Glutamatergic neuron (in vitro differentiated cells): ENCODE results near the gene RSL24D1. TPM values are rescaled to one million over a fixed set of nuclear protein-coding genes. Genes with fewer than 3 reads are reported as not detected.

Experiments
- DNase-seq: peaks from one replicate; pipeline ENCODE4 v3.0.0; 2022
- H3K27ac Mint-ChIP-seq: one replicate; pipeline ENCODE4 v1.8.0; 2020; ENCODE audit warnings: mild to moderate bottlenecking, mixed read lengths, inconsistent platforms; ENCODE audit not compliant: unreplicated experiment
- H3K27me3 Mint-ChIP-seq: one replicate; pipeline ENCODE4 v1.8.0; 2020; ENCODE audit warnings: mild to moderate bottlenecking, moderate library complexity, mixed read lengths, inconsistent platforms; ENCODE audit not compliant: unreplicated experiment
- H3K36me3 Mint-ChIP-seq: one replicate; pipeline ENCODE4 v1.8.0; 2020; ENCODE audit warnings: mild to moderate bottlenecking, mixed read lengths, inconsistent platforms; ENCODE audit not compliant: unreplicated experiment
- H3K4me1 Mint-ChIP-seq: one replicate; pipeline ENCODE4 v1.8.0; 2020; ENCODE audit warnings: mild to moderate bottlenecking, low read depth, mixed read lengths, inconsistent platforms; ENCODE audit not compliant: unreplicated experiment
- H3K4me3 Mint-ChIP-seq: one replicate; pipeline ENCODE4 v1.8.0; 2020; ENCODE audit warnings: mild to moderate bottlenecking, mixed read lengths, inconsistent platforms; ENCODE audit not compliant: unreplicated experiment
- H3K9me3 Mint-ChIP-seq: one replicate; pipeline ENCODE4 v1.8.0; 2020; ENCODE audit warnings: mild to moderate bottlenecking, moderate library complexity, mixed read lengths, inconsistent platforms; ENCODE audit not compliant: unreplicated experiment
- total RNA-seq: library from RNA; stranded (reverse); fragmentation: NEBNext Ultra II Directional; extraction: Animal tissue kit (Norgen Biotek cat#: 25700); gene quantifications from one replicate; pipeline ENCODE4 v1.2.1, GENCODE V29; 2021; ENCODE audit not compliant: unreplicated experiment
- TF ChIP-seq, protein P1 (sequence below): fragments of 200-600 bp; sonication (generic); IDR thresholded peaks from one replicate; pipeline ENCODE4 v1.5.0; 2021; ENCODE audit not compliant: partially characterized antibody, unreplicated experiment

Gene RSL24D1
- total RNA-seq, 1 donor from 2014 or later, result 77.4 TPM

DNA sequence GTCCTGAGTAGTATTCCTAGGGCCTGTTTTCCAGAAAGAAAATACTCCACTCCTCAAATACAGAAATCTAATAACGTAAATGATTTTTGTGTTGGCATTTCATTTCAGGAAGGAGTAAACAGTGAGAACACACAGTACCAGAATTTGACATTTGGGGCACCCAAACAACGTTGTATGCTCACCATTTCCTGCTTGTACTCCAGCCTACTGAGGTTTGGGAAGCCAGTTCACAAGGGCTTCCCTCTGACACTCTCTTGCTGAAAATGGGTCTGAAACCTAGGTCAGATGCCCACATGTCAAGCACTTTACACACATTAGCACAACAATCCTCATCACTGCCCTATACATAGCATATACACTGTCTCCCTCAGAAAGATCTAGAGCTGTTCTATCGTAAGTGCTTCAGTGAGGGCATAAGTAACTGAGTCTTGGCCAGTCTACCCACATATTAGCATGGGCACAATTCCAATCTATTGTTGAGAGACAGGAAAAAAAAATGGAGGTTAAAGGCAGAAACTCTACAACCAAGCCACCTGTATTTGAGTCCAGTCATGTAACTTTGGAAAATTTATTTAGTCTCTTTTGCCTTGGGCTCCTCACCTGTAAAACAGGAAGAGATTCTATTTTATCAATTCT lies 43.5 kb upstream of the RSL24D1 start:
- H3K27ac Mint-ChIP-seq, result no peak overlapping the region
- DNase-seq, result no peak
- no peak overlapping the region for H3K4me3 Mint-ChIP-seq
- TF ChIP-seq, protein P1, sequence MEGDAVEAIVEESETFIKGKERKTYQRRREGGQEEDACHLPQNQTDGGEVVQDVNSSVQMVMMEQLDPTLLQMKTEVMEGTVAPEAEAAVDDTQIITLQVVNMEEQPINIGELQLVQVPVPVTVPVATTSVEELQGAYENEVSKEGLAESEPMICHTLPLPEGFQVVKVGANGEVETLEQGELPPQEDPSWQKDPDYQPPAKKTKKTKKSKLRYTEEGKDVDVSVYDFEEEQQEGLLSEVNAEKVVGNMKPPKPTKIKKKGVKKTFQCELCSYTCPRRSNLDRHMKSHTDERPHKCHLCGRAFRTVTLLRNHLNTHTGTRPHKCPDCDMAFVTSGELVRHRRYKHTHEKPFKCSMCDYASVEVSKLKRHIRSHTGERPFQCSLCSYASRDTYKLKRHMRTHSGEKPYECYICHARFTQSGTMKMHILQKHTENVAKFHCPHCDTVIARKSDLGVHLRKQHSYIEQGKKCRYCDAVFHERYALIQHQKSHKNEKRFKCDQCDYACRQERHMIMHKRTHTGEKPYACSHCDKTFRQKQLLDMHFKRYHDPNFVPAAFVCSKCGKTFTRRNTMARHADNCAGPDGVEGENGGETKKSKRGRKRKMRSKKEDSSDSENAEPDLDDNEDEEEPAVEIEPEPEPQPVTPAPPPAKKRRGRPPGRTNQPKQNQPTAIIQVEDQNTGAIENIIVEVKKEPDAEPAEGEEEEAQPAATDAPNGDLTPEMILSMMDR, result no peak
- no peaks in the 10 kb centered on the region for H3K36me3 Mint-ChIP-seq
- no peaks in the 10 kb centered on the region for H3K27me3 Mint-ChIP-seq
- no peaks in the 10 kb centered on the region for H3K9me3 Mint-ChIP-seq
- no peaks in the 10 kb centered on the region for H3K4me1 Mint-ChIP-seq

DNA sequence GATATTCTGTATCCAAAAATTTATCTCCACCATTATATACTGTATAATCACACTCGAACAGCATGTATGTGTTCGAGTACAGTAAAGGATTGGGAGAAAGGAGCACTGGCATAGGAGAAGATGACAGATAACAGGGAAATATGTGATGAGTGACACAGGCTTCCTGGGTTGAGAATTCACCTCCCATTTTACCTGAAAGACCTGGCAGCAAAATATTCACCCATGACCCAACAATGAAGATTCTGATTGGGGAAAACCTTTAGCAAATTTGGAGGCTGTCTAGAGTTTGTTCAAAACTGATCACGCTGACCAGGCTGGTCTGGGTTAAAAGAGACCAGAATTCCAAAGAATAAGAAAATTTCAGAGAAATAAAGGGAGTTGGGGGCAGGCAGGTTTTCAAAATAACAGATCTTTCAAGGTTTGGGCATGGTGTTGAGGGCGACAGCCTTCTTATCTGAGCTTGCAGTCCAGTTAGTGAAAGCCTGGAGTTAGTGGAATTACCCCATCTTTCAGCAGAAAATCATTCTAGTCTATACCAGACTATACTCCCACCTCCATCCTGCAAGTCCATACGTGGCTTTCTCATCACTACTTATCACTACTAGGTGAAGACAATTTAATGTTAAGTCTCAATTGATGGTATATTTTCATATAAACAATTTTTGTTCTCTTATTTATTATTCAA lies 42.8 kb upstream of the RSL24D1 start:
- TF ChIP-seq, protein P1, result no peak
- Mint-ChIP-seq H3K27ac (no peak overlapping the region), H3K27me3 (no peaks in the 10 kb centered on the region), H3K4me1 (no peaks in the 10 kb centered on the region), H3K4me3 (no peak overlapping the region), H3K9me3 (no peaks in the 10 kb centered on the region), H3K36me3 (no peaks in the 10 kb centered on the region)
- no peak for DNase-seq

DNA sequence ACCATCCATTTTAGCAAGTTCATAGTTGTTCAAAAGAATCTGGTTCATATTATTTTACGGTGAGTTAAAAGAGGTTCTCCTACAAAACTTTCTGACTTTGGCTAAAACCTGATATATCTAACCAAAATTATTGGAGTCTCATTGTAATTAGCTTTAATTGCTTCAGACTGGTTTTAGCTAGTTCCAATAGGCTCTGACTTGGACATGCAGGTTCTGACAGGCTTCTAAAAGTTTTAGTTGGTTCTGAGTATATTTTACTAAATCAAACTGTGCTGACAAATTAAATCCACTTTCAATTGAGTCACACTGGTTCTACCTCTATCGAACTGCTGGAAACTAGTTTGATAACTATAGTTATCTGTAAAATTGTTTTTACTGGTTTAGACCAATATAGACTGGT lies 42.1 kb upstream of the RSL24D1 start:
- DNase-seq, result no peak
- Mint-ChIP-seq H3K27me3 (no peaks in the 10 kb centered on the region), H3K9me3 (no peaks in the 10 kb centered on the region), H3K4me1 (no peaks in the 10 kb centered on the region), H3K36me3 (no peaks in the 10 kb centered on the region), H3K4me3 (no peak overlapping the region), H3K27ac (no peak overlapping the region)
- TF ChIP-seq, protein P1, result no peak

- H3K27ac Mint-ChIP-seq, result no peak overlapping the region
- TF ChIP-seq, protein P1, result no peak
- H3K36me3 Mint-ChIP-seq, result no peaks in the 10 kb centered on the region
- H3K4me1 Mint-ChIP-seq, result no peaks in the 10 kb centered on the region
- H3K27me3 Mint-ChIP-seq, result no peaks in the 10 kb centered on the region
- DNase-seq, result no peak
- H3K9me3 Mint-ChIP-seq, result no peaks in the 10 kb centered on the region
- H3K4me3 Mint-ChIP-seq, result no peak overlapping the region
Measured at GRCh38 chr15:55237219-55238130, 40.7 kb upstream of the RSL24D1 start.
